BJ (cell line): ENCODE data around the gene ZKSCAN3. TPM values are rescaled to one million over a fixed set of nuclear protein-coding genes. Genes with fewer than 3 reads are reported as not detected.
A peak's percentile ranks its signal among the peaks of the same experiment; 100 is the strongest.
"Not testable (repeated sequence)": the region's sequence is repeated elsewhere in the genome, so short reads cannot be mapped to it uniquely, and the experiment has no call there.

Source experiments
- CTCF ChIA-PET: fragments of 350-600 bp; formaldehyde crosslinking; extraction: SDS; loops from one replicate; lab custom pipeline; 2021; ENCODE audit warnings: antibody characterized with exemption, inconsistent platforms; lab: Yijun Ruan, JAX
- POLR2A ChIA-PET: fragments of 300-600 bp; sonication (Branson Sonifier 250); formaldehyde crosslinking; extraction: SDS; loops from one replicate; lab custom pipeline; 2021; ENCODE audit warnings: antibody characterized with exemption; lab: Charles Lee
- DNase-seq: peaks from one replicate; pipeline ENCODE4 v3.0.0-alpha.2; 2011; ENCODE audit warnings: low read depth
- H3K27me3 ChIP-seq: 2 replicates; pipeline ENCODE4 v1.6.0; 2011; ENCODE audit warnings: low read length; ENCODE audit not compliant: control insufficient read depth, insufficient read depth
- H3K36me3 ChIP-seq: 2 replicates; pipeline ENCODE4 v1.5.1; 2011; ENCODE audit warnings: low read length; ENCODE audit not compliant: control insufficient read depth, insufficient read depth
- H3K4me3 ChIP-seq: 2 replicates; pipeline ENCODE4 v1.5.1; 2011; ENCODE audit warnings: low read depth, mild to moderate bottlenecking, control low read depth, low read length
- CTCF ChIP-seq: IDR thresholded peaks from 2 replicates; pipeline ENCODE4 v1.5.1; 2011; ENCODE audit warnings: low read depth, mild to moderate bottlenecking, control low read depth, inconsistent platforms, low read length, moderate library complexity; ENCODE audit not compliant: insufficient read depth
- polyA plus RNA-seq: library from polyadenylated mRNA; depleted of rRNA; stranded (reverse); fragments of >200 nt; gene quantifications from 2 replicates; pipeline ENCODE4 v1.2.3, GENCODE V29; 2011

ZKSCAN3 gene
- polyA plus RNA-seq, 1 experiment = 2.1 TPM

GRCh38 chr6:28400122-28400451 is 50.3 kb downstream of the ZKSCAN3 start:
- Histone ChIP-seq H3K4me3 (peak overlapping the region; percentile 57), H3K27me3 (peaks cover 2% of the 10 kb centered on the region; the same call in 1 of the 2 replicates), H3K36me3 (peaks cover 1% of the 10 kb centered on the region)
- no peak for DNase-seq
- TF ChIP-seq CTCF = no peak
- ChIA-PET CTCF (no interaction called here), POLR2A (no interaction called here)

DNA sequence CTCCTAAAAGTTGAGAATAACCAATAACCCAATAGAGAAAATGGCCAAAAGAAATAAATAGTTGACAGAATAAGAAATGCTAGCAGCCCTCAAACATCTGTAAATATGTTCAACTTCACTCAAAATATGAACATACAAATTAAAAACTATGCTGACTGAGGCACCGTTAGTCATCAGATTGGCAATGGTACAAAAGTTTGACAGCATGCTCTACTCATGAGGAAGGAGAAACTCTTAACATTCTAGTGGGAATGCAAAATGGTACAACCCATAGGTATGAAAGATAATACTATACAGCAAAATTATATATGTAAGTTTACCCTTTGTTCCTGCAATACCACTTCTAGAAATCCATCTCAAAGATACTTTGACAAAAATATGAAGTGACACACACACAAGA is 51.4 kb downstream of the ZKSCAN3 start:
- Histone ChIP-seq H3K36me3 (peaks cover 1% of the 10 kb centered on the region; the same call in 1 of the 2 replicates), H3K27me3 (peaks cover 2% of the 10 kb centered on the region; the same call in 1 of the 2 replicates), H3K4me3 (no peak overlapping the region)
- DNase-seq = no peak
- ChIA-PET CTCF (no interaction called here), POLR2A (no interaction called here)
- no peak for TF ChIP-seq CTCF

GRCh38 chr6:28402197-28402596 is 52.5 kb downstream of the ZKSCAN3 start:
- TF ChIP-seq CTCF = no peak
- POLR2A ChIA-PET = no interaction called here
- DNase-seq = no peak
- Histone ChIP-seq H3K4me3 (no peak overlapping the region), H3K36me3 (peaks cover 1% of the 10 kb centered on the region; the same call in 1 of the 2 replicates), H3K27me3 (peaks cover 2% of the 10 kb centered on the region; the same call in 1 of the 2 replicates)
- CTCF ChIA-PET = interaction anchor here (0.7 kb wide), 1 partner anchor 10 kb away, joined by 3 read pairs; no protein-coding TSS in a partner anchor

DNA sequence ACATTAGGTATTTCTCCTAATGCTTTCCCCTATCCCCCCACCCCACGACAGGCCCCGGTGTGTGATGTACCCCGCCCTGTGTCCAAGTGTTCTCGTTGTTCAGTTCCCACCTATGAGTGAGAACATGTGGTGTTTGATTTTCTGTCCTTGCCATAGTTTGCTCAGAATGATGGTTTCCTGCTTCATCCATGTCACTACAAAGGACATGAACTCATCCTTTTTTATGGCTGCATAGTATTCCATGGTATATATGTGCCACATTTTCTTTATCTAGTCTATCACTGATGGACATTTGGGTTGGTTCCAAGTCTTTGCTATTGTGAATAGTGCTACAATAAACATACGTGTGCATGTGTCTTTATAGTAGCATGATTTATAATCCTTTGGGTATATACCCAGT is 54.2 kb downstream of the ZKSCAN3 start:
- CTCF ChIA-PET, H3K27me3 ChIP-seq, POLR2A ChIA-PET, H3K4me3 ChIP-seq, DNase-seq, H3K36me3 ChIP-seq: not testable (repeated sequence)

DNA sequence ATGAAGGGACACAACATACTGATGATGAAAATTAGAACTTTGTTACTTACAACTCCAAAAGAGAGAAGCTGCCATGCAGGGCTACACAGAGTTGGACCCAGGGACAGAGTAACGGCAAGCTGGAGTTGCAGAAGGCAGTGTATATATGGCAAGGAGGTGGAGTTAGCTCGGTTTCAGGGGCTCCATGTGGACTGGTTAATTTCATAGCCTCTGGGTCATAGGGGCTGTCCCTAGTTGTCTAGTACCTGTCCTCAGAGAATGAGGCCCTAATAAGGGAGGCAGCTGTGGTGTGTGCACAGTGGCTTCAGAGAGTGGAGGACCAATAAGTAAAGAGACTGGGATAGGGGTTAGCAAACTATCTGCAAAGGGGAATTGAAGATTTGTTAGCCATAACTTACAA is 57.7 kb downstream of the ZKSCAN3 start:
- no peak for TF ChIP-seq CTCF
- no peak for DNase-seq
- CTCF ChIA-PET = no interaction called here
- POLR2A ChIA-PET = no interaction called here
- no peak overlapping the region for H3K4me3 ChIP-seq
- H3K36me3 ChIP-seq = no peaks in the 10 kb centered on the region
- H3K27me3 ChIP-seq = peaks cover 4% of the 10 kb centered on the region; the same call in 1 of the 2 replicates
